GM23338 (cell line): ENCODE data around the gene CDK5R1. TPM values are rescaled to one million over a fixed set of nuclear protein-coding genes. Genes with fewer than 3 reads are reported as not detected.
"Not testable (repeated sequence)": the region's sequence is repeated elsewhere in the genome, so short reads cannot be mapped to it uniquely, and the experiment has no call there.

Source experiments
- ATAC-seq: fragments of 200-7000 bp; cut with Tn5 transposase; 3 replicates; pipeline ENCODE4 v1.9.1; 2020
- DNase-seq: peaks from one replicate; pipeline ENCODE4 v3.0.0-alpha.2; 2015; ENCODE audit warnings: low spot score
- H2AFZ ChIP-seq: fragments of 200-600 bp; sonication (generic); 2 replicates; pipeline ENCODE4 v1.8.0; 2016; ENCODE audit warnings: antibody characterized with exemption, mild to moderate bottlenecking, moderate library complexity
- H3F3A ChIP-seq: fragments of 200-600 bp; sonication (generic); replicated peaks from 2 replicates; pipeline ENCODE4 v1.8.0; 2017; ENCODE audit warnings: antibody characterized with exemption, mixed run types, low read depth
- H3K27ac ChIP-seq: fragments of 200-600 bp; sonication (generic); 2 replicates; pipeline ENCODE4 v1.6.1; 2016; ENCODE audit warnings: low read depth
- H3K27me3 ChIP-seq: fragments of 200-600 bp; sonication (generic); 2 replicates; pipeline ENCODE4 v1.8.0; 2016; ENCODE audit warnings: mild to moderate bottlenecking, mixed run types, moderate library complexity; ENCODE audit not compliant: insufficient read depth
- H3K36me3 ChIP-seq: fragments of 200-600 bp; sonication (generic); 2 replicates; pipeline ENCODE4 v1.8.0; 2016; ENCODE audit warnings: mild to moderate bottlenecking; ENCODE audit not compliant: insufficient read depth
- H3K4me1 ChIP-seq: fragments of 200-600 bp; sonication (generic); 2 replicates; pipeline ENCODE4 v1.8.0; 2016; ENCODE audit warnings: mild to moderate bottlenecking, moderate library complexity; ENCODE audit not compliant: insufficient read depth
- H3K4me2 ChIP-seq: fragments of 200-600 bp; sonication (generic); 2 replicates; pipeline ENCODE4 v1.7.1; 2017; ENCODE audit warnings: mixed run types
- H3K4me3 ChIP-seq: fragments of 200-600 bp; sonication (generic); 2 replicates; pipeline ENCODE4 v1.6.1; 2016; ENCODE audit warnings: mixed run types
- H3K79me2 ChIP-seq: fragments of 200-600 bp; sonication (generic); replicated peaks from 2 replicates; pipeline ENCODE4 v1.8.0; 2017; ENCODE audit warnings: mild to moderate bottlenecking; ENCODE audit not compliant: insufficient read depth
- H3K9me2 ChIP-seq: fragments of 200-600 bp; sonication (generic); 2 replicates; pipeline ENCODE4 v1.8.0; 2017; ENCODE audit not compliant: insufficient read depth
- H4K20me1 ChIP-seq: fragments of 200-600 bp; sonication (generic); replicated peaks from 2 replicates; pipeline ENCODE4 v1.8.0; 2017; ENCODE audit warnings: mild to moderate bottlenecking; ENCODE audit not compliant: insufficient read depth
- H3K27ac Mint-ChIP-seq: 2 replicates; pipeline ENCODE4 v1.8.0; 2020; ENCODE audit warnings: inconsistent platforms, mild to moderate bottlenecking, moderate library complexity, mixed read lengths
- H3K27me3 Mint-ChIP-seq: 3 replicates; pipeline ENCODE4 v1.8.0; 2022; ENCODE audit warnings: low read depth, mild to moderate bottlenecking, moderate library complexity, mixed read lengths, inconsistent platforms; ENCODE audit not compliant: insufficient read depth, poor library complexity
- H3K36me3 Mint-ChIP-seq: 3 replicates; pipeline ENCODE4 v1.8.0; 2021; ENCODE audit warnings: low read depth, mild to moderate bottlenecking, inconsistent platforms, moderate library complexity, mixed read lengths
- H3K4me1 Mint-ChIP-seq: 3 replicates; pipeline ENCODE4 v1.8.0; 2020; ENCODE audit warnings: mild to moderate bottlenecking, inconsistent platforms, mixed read lengths
- H3K4me3 Mint-ChIP-seq: 3 replicates; pipeline ENCODE4 v1.8.0; 2021; ENCODE audit warnings: moderate library complexity, mild to moderate bottlenecking, inconsistent platforms, mixed read lengths
- H3K9me3 Mint-ChIP-seq: 3 replicates; pipeline ENCODE4 v1.8.0; 2020; ENCODE audit warnings: moderate library complexity, mild to moderate bottlenecking, inconsistent platforms, mixed read lengths
- CREB1 ChIP-seq: fragments of 250-450 bp; sonication (Bioruptor Pico); IDR thresholded peaks from 2 replicates; pipeline ENCODE4 v1.5.0; 2020; ENCODE audit warnings: low read depth, mild to moderate bottlenecking, moderate library complexity
- CTCF ChIP-seq, 2 experiments: fragments of 200-600 bp in 1 of 2; sonication (generic) in 1 of 2; conservative IDR thresholded peaks; 2 replicates each; pipeline versions ENCODE4 v1.5.1 to v1.6.1; 2016 to 2017; ENCODE audit warnings: antibody characterized with exemption in 2 of 2, low read depth in 2 of 2, mild to moderate bottlenecking in 2 of 2, moderate library complexity in 1 of 2
- ETS1 ChIP-seq: IDR thresholded peaks from 2 replicates; pipeline ENCODE4 v1.6.1; 2016; ENCODE audit warnings: antibody characterized with exemption
- EZH2 ChIP-seq: fragments of 200-600 bp; sonication (generic); IDR thresholded peaks from one replicate; pipeline ENCODE4 v1.8.0; 2017; ENCODE audit warnings: antibody characterized with exemption, mild to moderate bottlenecking, low read depth; ENCODE audit not compliant: unreplicated experiment
- JUNB ChIP-seq: IDR thresholded peaks from one replicate; pipeline ENCODE4 v1.6.1; 2016; ENCODE audit warnings: antibody characterized with exemption; ENCODE audit not compliant: unreplicated experiment
- POLR2AphosphoS5 ChIP-seq: IDR thresholded peaks from 2 replicates; pipeline ENCODE4 v1.6.1; 2016; ENCODE audit warnings: antibody characterized with exemption, low read depth
- STAT1 ChIP-seq: IDR thresholded peaks from one replicate; pipeline ENCODE4 v1.6.1; 2016; ENCODE audit warnings: antibody characterized with exemption; ENCODE audit not compliant: unreplicated experiment
- ZNF331 ChIP-seq: fragments of 250-450 bp; sonication (Bioruptor Pico); IDR thresholded peaks from 2 replicates; pipeline ENCODE4 v1.5.0; 2020; ENCODE audit warnings: low read depth, mild to moderate bottlenecking, moderate library complexity
- polyA plus RNA-seq: library from polyadenylated mRNA; unstranded; fragments of >200 nt; fragmentation: Nextera tagmentation; extraction: Ambion mirVana; gene quantifications from 2 replicates; pipeline ENCODE4 v1.2.1, GENCODE V29; 2016
- total RNA-seq: library from RNA; depleted of rRNA; stranded (reverse); fragments of >200 nt; shearing (Covaris generic); gene quantifications from 2 replicates; pipeline ENCODE4 v1.2.3, GENCODE V29; 2014
- TF ChIP-seq, protein P1 (sequence below): IDR thresholded peaks from one replicate; pipeline ENCODE4 v1.6.1; 2018; ENCODE audit warnings: antibody characterized with exemption; ENCODE audit not compliant: unreplicated experiment

The CDK5R1 gene
- total and polyA plus RNA-seq, 2 experiments from 2014 or later, result 4.0 to 11.6 TPM

GRCh38 chr17:32523827-32524552, 37.2 kb downstream of the CDK5R1 start (continued):
- TF ChIP-seq CTCF (conservative IDR thresholded peaks at IDR 0.05; ENCODE audit: low read depth in 2 of 2) (no peak), EZH2 (no peak), ZNF331 (no peak), JUNB (no peak), ETS1 (no peak), POLR2AphosphoS5 (no peak), CREB1 (no peak), STAT1 (no peak)
- TF ChIP-seq, protein P1, sequence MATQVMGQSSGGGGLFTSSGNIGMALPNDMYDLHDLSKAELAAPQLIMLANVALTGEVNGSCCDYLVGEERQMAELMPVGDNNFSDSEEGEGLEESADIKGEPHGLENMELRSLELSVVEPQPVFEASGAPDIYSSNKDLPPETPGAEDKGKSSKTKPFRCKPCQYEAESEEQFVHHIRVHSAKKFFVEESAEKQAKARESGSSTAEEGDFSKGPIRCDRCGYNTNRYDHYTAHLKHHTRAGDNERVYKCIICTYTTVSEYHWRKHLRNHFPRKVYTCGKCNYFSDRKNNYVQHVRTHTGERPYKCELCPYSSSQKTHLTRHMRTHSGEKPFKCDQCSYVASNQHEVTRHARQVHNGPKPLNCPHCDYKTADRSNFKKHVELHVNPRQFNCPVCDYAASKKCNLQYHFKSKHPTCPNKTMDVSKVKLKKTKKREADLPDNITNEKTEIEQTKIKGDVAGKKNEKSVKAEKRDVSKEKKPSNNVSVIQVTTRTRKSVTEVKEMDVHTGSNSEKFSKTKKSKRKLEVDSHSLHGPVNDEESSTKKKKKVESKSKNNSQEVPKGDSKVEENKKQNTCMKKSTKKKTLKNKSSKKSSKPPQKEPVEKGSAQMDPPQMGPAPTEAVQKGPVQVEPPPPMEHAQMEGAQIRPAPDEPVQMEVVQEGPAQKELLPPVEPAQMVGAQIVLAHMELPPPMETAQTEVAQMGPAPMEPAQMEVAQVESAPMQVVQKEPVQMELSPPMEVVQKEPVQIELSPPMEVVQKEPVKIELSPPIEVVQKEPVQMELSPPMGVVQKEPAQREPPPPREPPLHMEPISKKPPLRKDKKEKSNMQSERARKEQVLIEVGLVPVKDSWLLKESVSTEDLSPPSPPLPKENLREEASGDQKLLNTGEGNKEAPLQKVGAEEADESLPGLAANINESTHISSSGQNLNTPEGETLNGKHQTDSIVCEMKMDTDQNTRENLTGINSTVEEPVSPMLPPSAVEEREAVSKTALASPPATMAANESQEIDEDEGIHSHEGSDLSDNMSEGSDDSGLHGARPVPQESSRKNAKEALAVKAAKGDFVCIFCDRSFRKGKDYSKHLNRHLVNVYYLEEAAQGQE, result no peak

DNA sequence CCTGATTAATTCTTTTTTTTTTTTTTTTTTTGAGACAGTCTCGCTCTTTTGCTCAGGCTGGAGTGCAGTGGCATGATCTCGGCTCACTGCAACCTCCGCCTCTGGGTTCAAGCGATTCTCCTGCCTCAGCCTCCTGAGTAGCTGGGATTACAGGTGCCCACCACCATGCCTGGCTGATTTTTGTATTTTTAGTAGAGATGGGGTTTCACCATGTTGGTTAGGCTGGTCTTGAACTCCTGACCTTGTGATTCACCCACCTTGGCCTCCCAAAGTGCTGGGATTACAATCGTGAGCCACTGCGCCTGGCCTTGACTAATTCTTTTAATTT, 37.7 kb downstream of the CDK5R1 start:
- not testable (repeated sequence) for H3K27me3 Mint-ChIP-seq

More for the DNA sequence above, 37.7 kb downstream of the CDK5R1 start:
- ATAC-seq, H3K79me2 ChIP-seq, H3K27ac ChIP-seq, H3K36me3 Mint-ChIP-seq, H3K27me3 ChIP-seq, H4K20me1 ChIP-seq, H2AFZ ChIP-seq, H3K27ac Mint-ChIP-seq, H3K4me2 ChIP-seq, DNase-seq, H3K9me2 ChIP-seq, H3K36me3 ChIP-seq, H3K4me3 ChIP-seq, H3K4me3 Mint-ChIP-seq, H3K9me3 Mint-ChIP-seq: not testable (repeated sequence)
- Histone ChIP-seq H3K4me1 (peaks cover 33% of the 10 kb centered on the region), H3F3A (peaks cover 12% of the 10 kb centered on the region)
- H3K4me1 Mint-ChIP-seq, result peaks cover 36% of the 10 kb centered on the region
